LNCAP (cell line): Measurements from ENCODE around the gene ZW10.

Experiments used
- TF ChIP-seq, protein P1 (sequence below): fragments of 450-650 bp; IDR thresholded peaks from 2 replicates; pipeline ENCODE4 v1.5.1; 2017; ENCODE audit warnings: mild to moderate bottlenecking

Gene ZW10

GRCh38 chr11:113723787-113724186 lies 49.7 kb downstream of the ZW10 start:
- TF ChIP-seq, protein P1, sequence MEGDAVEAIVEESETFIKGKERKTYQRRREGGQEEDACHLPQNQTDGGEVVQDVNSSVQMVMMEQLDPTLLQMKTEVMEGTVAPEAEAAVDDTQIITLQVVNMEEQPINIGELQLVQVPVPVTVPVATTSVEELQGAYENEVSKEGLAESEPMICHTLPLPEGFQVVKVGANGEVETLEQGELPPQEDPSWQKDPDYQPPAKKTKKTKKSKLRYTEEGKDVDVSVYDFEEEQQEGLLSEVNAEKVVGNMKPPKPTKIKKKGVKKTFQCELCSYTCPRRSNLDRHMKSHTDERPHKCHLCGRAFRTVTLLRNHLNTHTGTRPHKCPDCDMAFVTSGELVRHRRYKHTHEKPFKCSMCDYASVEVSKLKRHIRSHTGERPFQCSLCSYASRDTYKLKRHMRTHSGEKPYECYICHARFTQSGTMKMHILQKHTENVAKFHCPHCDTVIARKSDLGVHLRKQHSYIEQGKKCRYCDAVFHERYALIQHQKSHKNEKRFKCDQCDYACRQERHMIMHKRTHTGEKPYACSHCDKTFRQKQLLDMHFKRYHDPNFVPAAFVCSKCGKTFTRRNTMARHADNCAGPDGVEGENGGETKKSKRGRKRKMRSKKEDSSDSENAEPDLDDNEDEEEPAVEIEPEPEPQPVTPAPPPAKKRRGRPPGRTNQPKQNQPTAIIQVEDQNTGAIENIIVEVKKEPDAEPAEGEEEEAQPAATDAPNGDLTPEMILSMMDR, result no peak

DNA sequence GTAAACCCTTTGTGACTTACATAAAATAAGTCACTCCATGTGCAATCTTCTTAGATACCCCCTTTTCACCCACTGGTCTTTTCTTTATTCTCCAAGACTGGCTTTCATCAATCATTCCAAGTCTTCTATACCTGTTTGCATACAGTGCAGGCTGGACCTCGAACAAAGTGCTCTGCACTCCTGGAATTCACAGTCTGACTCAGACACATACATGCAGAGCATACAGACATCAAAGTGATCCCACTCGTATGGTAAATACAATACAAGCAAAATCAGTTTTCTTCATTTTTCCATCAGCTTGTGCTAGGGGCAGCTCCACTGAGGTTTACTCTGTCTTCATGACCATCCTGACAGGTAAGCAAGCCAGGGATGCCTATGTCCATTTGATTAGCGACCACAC lies 50.6 kb downstream of the ZW10 start:
- TF ChIP-seq, protein P1, result no peak

- TF ChIP-seq, protein P1, result no peak
Observed at GRCh38 chr11:113722221-113722620, 51.3 kb downstream of the ZW10 start.

GRCh38 chr11:113721462-113722066 lies 51.9 kb downstream of the ZW10 start:
- TF ChIP-seq, protein P1, result no peak

- TF ChIP-seq, protein P1, result no peak
Observed at GRCh38 chr11:113715882-113716625, 57.4 kb downstream of the ZW10 start.

DNA sequence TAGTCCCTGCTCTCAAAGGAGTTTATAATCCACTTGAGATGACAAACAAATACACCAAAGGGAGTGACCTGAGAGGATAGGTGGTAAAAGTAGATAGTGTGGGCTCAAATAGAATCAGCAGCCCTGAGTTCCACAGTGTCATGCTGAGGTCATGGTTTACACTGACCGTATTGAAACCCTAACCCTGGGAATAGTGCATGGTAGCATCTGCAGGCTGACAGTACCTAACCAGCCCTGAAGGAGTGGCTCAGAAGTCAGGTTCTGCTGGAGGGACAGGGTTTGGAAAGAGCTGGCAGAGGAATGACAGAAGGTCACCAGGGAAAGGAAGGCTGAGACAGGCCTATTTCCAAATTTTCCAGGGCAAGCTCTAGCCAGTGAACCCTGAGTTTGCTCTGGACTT lies 58.2 kb downstream of the ZW10 start:
- TF ChIP-seq, protein P1, result no peak

DNA sequence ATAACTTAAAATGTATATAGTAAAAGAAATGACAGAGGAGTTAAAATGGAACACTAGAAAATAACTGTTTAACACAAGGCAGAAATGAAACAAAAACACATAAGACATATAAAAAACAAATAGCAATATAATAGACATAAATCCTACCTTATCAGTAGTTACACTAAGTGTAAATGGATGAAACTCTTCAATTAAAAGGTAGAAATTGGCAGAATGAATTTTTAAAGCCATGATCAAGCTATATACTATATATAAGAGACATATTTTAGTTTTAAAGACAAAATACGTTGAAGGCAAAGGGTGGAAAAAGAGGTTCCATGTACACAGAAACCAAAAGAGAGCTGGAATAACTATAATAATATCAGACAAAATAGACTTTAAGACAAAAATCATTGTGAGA lies 62.5 kb downstream of the ZW10 start:
- TF ChIP-seq, protein P1, result no peak
